ENCODE measurements around the gene PROSER1. TPM values are rescaled to one million over a fixed set of nuclear protein-coding genes. Genes with fewer than 3 reads are reported as not detected.

Gene PROSER1
- total and polyA plus RNA-seq, 9 of the 15 experiments (the other 6 are each of a cell fraction or from before 2014, with no cell fraction given), result 9.2 to 36.2 (median 10.4) TPM

GRCh38 chr13:39051157-39051556 lies 13.3 kb upstream of the PROSER1 start:
- DNase-seq (ENCODE audit: extremely low read depth in 1 of 4, low spot score in 3 of 4), result peak in 1 of 4 experiments; percentile 15
- no peak overlapping the region for H2AFZ ChIP-seq (ENCODE audit: low read depth, low read length)
- H3K9ac ChIP-seq (ENCODE audit: insufficient read depth in 1 of 2, low read depth in 2 of 2, low read length in 2 of 2), result no peak overlapping the region
- WGBS (ENCODE audit: insufficient coverage, low coverage, missing lambda C conversion rate), result 25% methylated on average over 1 of the region's 1 CpG
- intact Hi-C loops (cut with micrococcal nuclease) (loop anchor here (10.0 kb wide), 2 partner anchors 214 to 564 kb away; no protein-coding TSS in a partner anchor), in situ Hi-C loops (cut with MboI) (no loop called here)
- 0 out of 3 replicates have a peak, but pooled peaks have one; percentile 37 for ATAC-seq
- H4K20me1 ChIP-seq (replicated peaks; ENCODE audit: control insufficient read depth, insufficient read depth, low read length), result no peaks in the 10 kb centered on the region
- no peaks in the 10 kb centered on the region for H3K9me3 ChIP-seq (replicated peaks; ENCODE audit: control insufficient read depth, insufficient read depth, low read depth, low read length)
- no peaks in the 10 kb centered on the region for H3K4me1 ChIP-seq (replicated peaks in 1 of 2; ENCODE audit: control insufficient read depth in 2 of 2, insufficient read depth in 2 of 2, low read length in 2 of 2)
- H3K27me3 ChIP-seq (ENCODE audit: control insufficient read depth in 2 of 2, insufficient read depth in 2 of 2, low read length in 2 of 2), result no peaks in the 10 kb centered on the region
- H3K4me2 ChIP-seq (ENCODE audit: insufficient read depth, low read length), result no peak overlapping the region
- H3K79me2 ChIP-seq (ENCODE audit: control insufficient read depth, insufficient read depth, low read length), result no peaks in the 10 kb centered on the region
- POLR2A ChIA-PET, result no interaction called here
- no peaks in the 10 kb centered on the region for H3K9me1 ChIP-seq (ENCODE audit: control insufficient read depth, insufficient read depth, low read length)
- BruUV-seq (replicated peaks), result no TSS peak
- H3K27ac ChIP-seq (ENCODE audit: extremely low read depth, low read depth, low read length), result no peak overlapping the region
- CTCF ChIA-PET (ENCODE audit: low intra/inter-chr PET ratio), result no interaction called here
- FAIRE-seq, result peak; percentile 6
- H3K36me3 ChIP-seq (ENCODE audit: control insufficient read depth, insufficient read depth, low read length), result peaks cover 5% of the 10 kb centered on the region; the same call in 2 of the 3 replicates
- H3K4me3 ChIP-seq, result no peak overlapping the region
- no peak for TF ChIP-seq POLR2H (tag; IDR thresholded peaks at IDR 0.05; ENCODE audit: low read depth)
- TF ChIP-seq, protein P1, sequence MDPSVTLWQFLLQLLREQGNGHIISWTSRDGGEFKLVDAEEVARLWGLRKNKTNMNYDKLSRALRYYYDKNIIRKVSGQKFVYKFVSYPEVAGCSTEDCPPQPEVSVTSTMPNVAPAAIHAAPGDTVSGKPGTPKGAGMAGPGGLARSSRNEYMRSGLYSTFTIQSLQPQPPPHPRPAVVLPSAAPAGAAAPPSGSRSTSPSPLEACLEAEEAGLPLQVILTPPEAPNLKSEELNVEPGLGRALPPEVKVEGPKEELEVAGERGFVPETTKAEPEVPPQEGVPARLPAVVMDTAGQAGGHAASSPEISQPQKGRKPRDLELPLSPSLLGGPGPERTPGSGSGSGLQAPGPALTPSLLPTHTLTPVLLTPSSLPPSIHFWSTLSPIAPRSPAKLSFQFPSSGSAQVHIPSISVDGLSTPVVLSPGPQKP (CRISPR knock-in tag; IDR thresholded peaks at IDR 0.05), result no peak
- no peak for TF ChIP-seq ZNF197 (CRISPR knock-in tag; IDR thresholded peaks at IDR 0.05; ENCODE audit: low read depth)
- TF ChIP-seq ZNF347 (CRISPR knock-in tag; IDR thresholded peaks at IDR 0.05; ENCODE audit: low read depth), result no peak
- no peak for TF ChIP-seq RBM39 (optimal IDR thresholded peaks at IDR 0.05; ENCODE audit: low read depth, low read length)
- no peak for TF ChIP-seq ZNF134 (CRISPR knock-in tag; conservative IDR thresholded peaks at IDR 0.05)
- TF ChIP-seq FOXP1 (CRISPR knock-in tag; IDR thresholded peaks at IDR 0.05), result no peak
- TF ChIP-seq WHSC1 (IDR thresholded peaks at IDR 0.05; ENCODE audit: low read length), result no peak
- TF ChIP-seq KAT7 (CRISPR knock-in tag; IDR thresholded peaks at IDR 0.05; ENCODE audit: borderline replicate concordance), result no peak
- peak in 1 of 2 experiments; percentile 4; a peak in 1 of 4 replicates for TF ChIP-seq RAD21 (CRISPR knock-in tag; conservative IDR thresholded peaks at IDR 0.05 in 1 of 2, IDR thresholded peaks at IDR 0.05 in 1 of 2)
- TF ChIP-seq HMBOX1 (IDR thresholded peaks at IDR 0.05), result no peak
- TF ChIP-seq SMAD2 (IDR thresholded peaks at IDR 0.05; ENCODE audit: low read depth, low read length), result no peak
- TF ChIP-seq PHF8 (IDR thresholded peaks at IDR 0.05; ENCODE audit: borderline replicate concordance, low read length), result no peak
- TF ChIP-seq TRIM25 (IDR thresholded peaks at IDR 0.05; ENCODE audit: borderline replicate concordance), result no peak
- TF ChIP-seq DPF2 (IDR thresholded peaks at IDR 0.05), result no peak
- no peak for TF ChIP-seq HNRNPUL1 (IDR thresholded peaks at IDR 0.05; ENCODE audit: low read length)
- peak; percentile 8 to 38 (median 19); a peak in 2 of 6 replicates for TF ChIP-seq CTCF (IDR thresholded peaks at IDR 0.05 in 2 of 3, conservative IDR thresholded peaks at IDR 0.05 in 1 of 3; ENCODE audit: insufficient read depth in 2 of 3, low read depth in 1 of 3, low read length in 3 of 3)
